COLO829 (cell line): Measurements from ENCODE around the gene LRRC8A.
"Not testable (repeated sequence)": the region's sequence is repeated elsewhere in the genome, so short reads cannot be mapped to it uniquely, and the experiment has no call there.

ENCODE experiments used
- DNase-seq: peaks from one replicate; pipeline ENCODE4 v3.0.0; 2012; ENCODE audit warnings: low spot score

LRRC8A gene

GRCh38 chr9:128921881-128922763 lies 40.2 kb downstream of the LRRC8A start:
- no peak for DNase-seq

- DNase-seq = no peak
Observed at GRCh38 chr9:128923493-128923883, 41.6 kb downstream of the LRRC8A start.

- peak; percentile 76 for DNase-seq
Observed at GRCh38 chr9:128927731-128928411, 45.9 kb downstream of the LRRC8A start.

GRCh38 chr9:128928624-128929023 lies 46.7 kb downstream of the LRRC8A start:
- DNase-seq = peak; percentile 56

GRCh38 chr9:128929560-128929959 lies 47.6 kb downstream of the LRRC8A start:
- DNase-seq = no peak

- DNase-seq = no peak
Observed at GRCh38 chr9:128933731-128934130, 51.8 kb downstream of the LRRC8A start.

- no peak for DNase-seq
Observed at GRCh38 chr9:128936171-128936865, 54.4 kb downstream of the LRRC8A start.

GRCh38 chr9:128937310-128938165 lies 55.6 kb downstream of the LRRC8A start:
- DNase-seq = no peak

- no peak for DNase-seq
Observed at GRCh38 chr9:128940271-128940921, 58.5 kb downstream of the LRRC8A start.

GRCh38 chr9:128940946-128941755 lies 59.2 kb downstream of the LRRC8A start:
- DNase-seq = no peak

GRCh38 chr9:128943832-128944620 lies 62.1 kb downstream of the LRRC8A start:
- DNase-seq = no peak

GRCh38 chr9:128944966-128945365 lies 63.0 kb downstream of the LRRC8A start:
- not testable (repeated sequence) for DNase-seq

- no peak for DNase-seq
Observed at GRCh38 chr9:128945798-128946501, 64.0 kb downstream of the LRRC8A start.

- peak; percentile 21 for DNase-seq
Observed at GRCh38 chr9:128946571-128947276, 64.8 kb downstream of the LRRC8A start.

GRCh38 chr9:128947277-128947526 lies 65.3 kb downstream of the LRRC8A start:
- no peak for DNase-seq

GRCh38 chr9:128947527-128948301 lies 65.8 kb downstream of the LRRC8A start, which contains the start of the genes DOLK and NUP188:
DOLK (minus strand) TSS chr9:128947603; CDS start chr9:128947303, 300 bp downstream.
NUP188 (plus strand) TSS chr9:128947699; CDS start chr9:128947720, 21 bp downstream.
- peak; percentile 97 for DNase-seq

- not testable (repeated sequence) for DNase-seq
Observed at GRCh38 chr9:128961403-128961802, 79.5 kb downstream of the LRRC8A start.
